OCI-LY7 (cell line): ENCODE data around the gene CT47A1. TPM values are rescaled to one million over a fixed set of nuclear protein-coding genes. Genes with fewer than 3 reads are reported as not detected.

Experiments
- BruUV-seq: library from RNA; stranded (reverse); fragments of 400-500 nt; replicated peaks from 2 replicates; lab custom pipeline; 2021; lab: Mats Ljungman, UMichigan
- CTCF ChIA-PET: fragments of 300-600 bp; sonication (Branson Sonifier 250); formaldehyde crosslinking; loops from one replicate; lab custom pipeline; 2022; ENCODE audit warnings: antibody characterized with exemption; ENCODE audit not compliant: unreplicated experiment; lab: Charles Lee
- POLR2A ChIA-PET: fragments of 300-600 bp; sonication (Branson Sonifier 250); formaldehyde crosslinking; loops from one replicate; lab custom pipeline; 2022; ENCODE audit warnings: antibody characterized with exemption; lab: Charles Lee
- DNase-seq: peaks from one replicate; pipeline ENCODE4 v3.0.0-alpha.2; 2015; ENCODE audit warnings: low spot score
- H2AFZ ChIP-seq: fragments of 200-600 bp; sonication (generic), shearing (Covaris generic); 2 replicates; pipeline ENCODE4 v1.6.1; 2014; ENCODE audit warnings: mild to moderate bottlenecking, antibody characterized with exemption, low read length, moderate library complexity
- H3K27ac ChIP-seq: fragments of 200-600 bp; sonication (generic); 2 replicates; pipeline ENCODE4 v1.5.1; 2014; ENCODE audit warnings: mixed run types, low read depth, mild to moderate bottlenecking, moderate library complexity, low read length, inconsistent platforms; ENCODE audit not compliant: poor library complexity, severe bottlenecking
- H3K36me3 ChIP-seq: fragments of 200-600 bp; sonication (generic); 2 replicates; pipeline ENCODE4 v1.6.1; 2014; ENCODE audit warnings: mild to moderate bottlenecking, antibody characterized with exemption, low read length, moderate library complexity, mixed read lengths; ENCODE audit not compliant: insufficient read depth
- H3K4me1 ChIP-seq: fragments of 200-600 bp; sonication (generic); 2 replicates; pipeline ENCODE4 v1.5.1; 2014; ENCODE audit warnings: mild to moderate bottlenecking, low read length; ENCODE audit not compliant: insufficient read depth, poor library complexity, severe bottlenecking
- H3K4me2 ChIP-seq: fragments of 200-600 bp; sonication (generic); 2 replicates; pipeline ENCODE4 v1.6.1; 2014; ENCODE audit warnings: mild to moderate bottlenecking, low read length
- H3K4me3 ChIP-seq: fragments of 200-600 bp; sonication (generic); 2 replicates; pipeline ENCODE4 v1.5.1; 2014; ENCODE audit warnings: mild to moderate bottlenecking, low read depth, low read length; ENCODE audit not compliant: poor library complexity, severe bottlenecking
- H3K79me2 ChIP-seq: fragments of 200-600 bp; sonication (generic); 2 replicates; pipeline ENCODE4 v1.6.1; 2016; ENCODE audit warnings: low read depth, mild to moderate bottlenecking, low read length, moderate library complexity, mixed read lengths; ENCODE audit not compliant: insufficient read depth
- H3K9me2 ChIP-seq: fragments of 200-600 bp; sonication (generic); 2 replicates; pipeline ENCODE4 v1.6.1; 2016; ENCODE audit warnings: mild to moderate bottlenecking, low read length, mixed read lengths; ENCODE audit not compliant: insufficient read depth
- H3K9me3 ChIP-seq: fragments of 200-600 bp; sonication (generic); 2 replicates; pipeline ENCODE4 v1.6.1; 2014; ENCODE audit warnings: mild to moderate bottlenecking, mixed run types, low read length, mixed read lengths
- H4K20me1 ChIP-seq: fragments of 200-600 bp; sonication (generic); 2 replicates; pipeline ENCODE4 v1.6.1; 2014; ENCODE audit warnings: mild to moderate bottlenecking, antibody characterized with exemption, low read length, moderate library complexity, mixed read lengths; ENCODE audit not compliant: insufficient read depth
- EZH2phosphoT487 ChIP-seq: fragments of 200-600 bp; sonication (generic); IDR thresholded peaks from 2 replicates; pipeline ENCODE4 v1.6.1; 2018; ENCODE audit warnings: low read depth, borderline replicate concordance, mild to moderate bottlenecking, mixed run types, antibody characterized with exemption, low read length, moderate library complexity, mixed read lengths
- intact Hi-C: fragments of 100-400 bp; cut with micrococcal nuclease; formaldehyde crosslinking; loops from one replicate; pipeline ENCODE4 v1.10.0; 2022; ENCODE audit not compliant: unreplicated experiment
- total RNA-seq, 2 experiments: library from RNA; depleted of rRNA in 1 of 2; stranded (reverse); fragments of >200 nt in 1 of 2; shearing (Covaris generic) in 1 of 2; gene quantifications; 2 replicates each; pipeline ENCODE4 v1.2.3, GENCODE V29; 2014 to 2022
- TF ChIP-seq, protein P1 (sequence below): fragments of 200-600 bp; sonication (generic); conservative IDR thresholded peaks from 2 replicates; pipeline ENCODE4 v1.5.1; 2014; ENCODE audit warnings: mild to moderate bottlenecking, antibody characterized with exemption, low read length, moderate library complexity, mixed read lengths

The CT47A1 gene
- total RNA-seq, 2 experiments from 2014 or later: not detected

DNA sequence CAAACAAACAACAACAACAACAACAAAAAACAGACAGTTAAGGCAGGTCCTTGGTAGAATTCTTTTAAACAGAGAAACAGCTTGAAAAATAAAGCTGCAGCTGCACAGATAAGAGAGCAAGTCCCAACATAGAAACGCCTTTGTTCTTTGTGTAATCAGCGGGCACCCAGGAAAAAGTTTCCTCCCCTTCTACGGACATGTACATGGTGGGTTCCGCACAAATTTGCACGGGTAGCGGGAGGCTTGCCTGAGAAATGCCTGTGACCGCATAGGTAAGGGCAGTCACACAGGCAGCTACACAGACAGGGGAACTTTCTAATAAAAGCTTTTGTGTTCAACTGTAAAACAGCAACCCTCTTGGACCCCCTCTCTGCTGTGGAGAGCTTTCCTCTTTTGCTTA lies 25.7 kb upstream of the CT47A1 start:
- no peaks in the 10 kb centered on the region for H3K9me3 ChIP-seq
- BruUV-seq: no TSS peak
- CTCF ChIA-PET: no interaction called here
- intact Hi-C loops: no loop called here
- DNase-seq: no peak
- TF ChIP-seq, protein P1, sequence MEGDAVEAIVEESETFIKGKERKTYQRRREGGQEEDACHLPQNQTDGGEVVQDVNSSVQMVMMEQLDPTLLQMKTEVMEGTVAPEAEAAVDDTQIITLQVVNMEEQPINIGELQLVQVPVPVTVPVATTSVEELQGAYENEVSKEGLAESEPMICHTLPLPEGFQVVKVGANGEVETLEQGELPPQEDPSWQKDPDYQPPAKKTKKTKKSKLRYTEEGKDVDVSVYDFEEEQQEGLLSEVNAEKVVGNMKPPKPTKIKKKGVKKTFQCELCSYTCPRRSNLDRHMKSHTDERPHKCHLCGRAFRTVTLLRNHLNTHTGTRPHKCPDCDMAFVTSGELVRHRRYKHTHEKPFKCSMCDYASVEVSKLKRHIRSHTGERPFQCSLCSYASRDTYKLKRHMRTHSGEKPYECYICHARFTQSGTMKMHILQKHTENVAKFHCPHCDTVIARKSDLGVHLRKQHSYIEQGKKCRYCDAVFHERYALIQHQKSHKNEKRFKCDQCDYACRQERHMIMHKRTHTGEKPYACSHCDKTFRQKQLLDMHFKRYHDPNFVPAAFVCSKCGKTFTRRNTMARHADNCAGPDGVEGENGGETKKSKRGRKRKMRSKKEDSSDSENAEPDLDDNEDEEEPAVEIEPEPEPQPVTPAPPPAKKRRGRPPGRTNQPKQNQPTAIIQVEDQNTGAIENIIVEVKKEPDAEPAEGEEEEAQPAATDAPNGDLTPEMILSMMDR: no peak
- no peak for TF ChIP-seq EZH2phosphoT487
- H3K4me2 ChIP-seq: no peak overlapping the region
- H3K36me3 ChIP-seq: no peaks in the 10 kb centered on the region
- POLR2A ChIA-PET: interaction anchor here (0.7 kb wide), 1 partner anchor 200 kb away, joined by 3 read pairs; no protein-coding TSS in a partner anchor
- no peak overlapping the region for H3K4me3 ChIP-seq
- no peaks in the 10 kb centered on the region for H3K4me1 ChIP-seq
- H3K79me2 ChIP-seq: no peaks in the 10 kb centered on the region
- no peaks in the 10 kb centered on the region for H3K9me2 ChIP-seq
- no peak overlapping the region for H3K27ac ChIP-seq
- no peak overlapping the region for H2AFZ ChIP-seq
- H4K20me1 ChIP-seq: no peaks in the 10 kb centered on the region

DNA sequence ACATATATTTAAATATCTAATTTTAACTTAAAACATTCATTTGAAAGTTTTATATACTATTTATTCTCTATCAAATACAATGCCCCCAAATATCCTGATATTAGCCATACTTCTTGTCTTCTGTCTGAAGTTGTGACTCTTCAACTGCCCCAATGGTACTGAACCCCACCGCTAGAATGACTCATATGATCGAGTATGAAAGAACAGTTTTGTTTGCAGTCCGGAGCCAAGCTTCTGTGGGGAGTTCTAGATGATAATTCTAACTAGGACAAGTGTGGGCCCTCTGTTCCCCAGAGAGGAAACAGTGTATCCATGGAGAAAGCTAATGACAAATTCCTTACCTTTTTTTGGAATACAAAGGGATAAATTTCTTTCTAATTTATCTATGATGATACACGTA lies 24.7 kb upstream of the CT47A1 start:
- no peak overlapping the region for H2AFZ ChIP-seq
- no peaks in the 10 kb centered on the region for H3K36me3 ChIP-seq
- H3K27ac ChIP-seq: no peak overlapping the region
- ChIA-PET CTCF (no interaction called here), POLR2A (no interaction called here)
- H3K4me2 ChIP-seq: no peak overlapping the region
- no peaks in the 10 kb centered on the region for H3K9me3 ChIP-seq
- H3K9me2 ChIP-seq: no peaks in the 10 kb centered on the region
- no peak for TF ChIP-seq EZH2phosphoT487
- TF ChIP-seq, protein P1: no peak
- H4K20me1 ChIP-seq: no peaks in the 10 kb centered on the region
- H3K4me1 ChIP-seq: no peaks in the 10 kb centered on the region
- intact Hi-C loops: no loop called here
- DNase-seq: no peak
- H3K4me3 ChIP-seq: no peak overlapping the region
- no peaks in the 10 kb centered on the region for H3K79me2 ChIP-seq
- no TSS peak for BruUV-seq

DNA sequence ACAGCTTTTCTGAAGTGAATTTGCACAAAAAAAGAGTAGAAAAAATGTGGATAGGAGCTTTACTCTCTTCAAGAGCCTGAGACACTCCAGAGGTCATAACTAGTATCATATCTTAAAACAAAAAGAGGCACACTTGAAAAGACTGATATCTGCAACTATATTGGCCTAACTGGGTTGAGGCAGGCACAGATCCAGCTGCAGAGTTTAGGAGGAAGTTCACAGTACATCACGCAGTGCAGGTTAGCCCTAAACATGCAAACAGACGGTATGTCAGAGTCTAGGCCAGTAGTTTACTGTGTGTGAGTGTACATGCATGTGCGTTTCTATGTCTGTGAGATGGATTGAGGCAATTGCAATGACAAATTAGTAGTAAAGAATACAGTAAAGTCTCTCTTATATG lies 24.2 kb upstream of the CT47A1 start:
- Histone ChIP-seq H3K79me2 (no peaks in the 10 kb centered on the region), H3K27ac (no peak overlapping the region), H3K4me1 (no peaks in the 10 kb centered on the region), H3K36me3 (no peaks in the 10 kb centered on the region), H3K4me3 (no peak overlapping the region), H2AFZ (no peak overlapping the region), H3K4me2 (no peak overlapping the region), H3K9me3 (no peaks in the 10 kb centered on the region), H4K20me1 (no peaks in the 10 kb centered on the region), H3K9me2 (no peaks in the 10 kb centered on the region)
- no peak for TF ChIP-seq EZH2phosphoT487
- TF ChIP-seq, protein P1: no peak
- no TSS peak for BruUV-seq
- intact Hi-C loops: no loop called here
- DNase-seq: no peak
- ChIA-PET CTCF (no interaction called here), POLR2A (no interaction called here)
